ENCODE measurements around the gene GALNT17.

GALNT17 gene

GRCh38 chr7:71461572-71461971 is 329.6 kb downstream of the GALNT17 start:
- no peak overlapping the region for H3K9ac ChIP-seq (ENCODE audit: low read length)
- no peaks in the 10 kb centered on the region for H3K36me3 ChIP-seq (replicated peaks; ENCODE audit: low read depth, low read length)
- no peaks in the 10 kb centered on the region for H3K9me3 ChIP-seq (ENCODE audit: insufficient read depth, low read length)
- no peak overlapping the region for H3K27ac ChIP-seq (ENCODE audit: low read length)
- TF ChIP-seq EZH2phosphoT487 (IDR thresholded peaks at IDR 0.05; ENCODE audit: low read depth) (no peak), CTCF (IDR thresholded peaks at IDR 0.05; ENCODE audit: low read depth, low read length) (no peak)
- no peak overlapping the region for H3K4me3 ChIP-seq (ENCODE audit: low read length)
- H3K27me3 ChIP-seq (ENCODE audit: low read depth, low read length), result no peaks in the 10 kb centered on the region
- H2AFZ ChIP-seq (ENCODE audit: low read depth, low read length), result no peak overlapping the region
- no peaks in the 10 kb centered on the region for H3K4me1 ChIP-seq (ENCODE audit: low read length)
- no peaks in the 10 kb centered on the region for H3K79me2 ChIP-seq (ENCODE audit: low read length)
- no peaks in the 10 kb centered on the region for H4K20me1 ChIP-seq (ENCODE audit: insufficient read depth, low read length)
- no peak overlapping the region for H3K4me2 ChIP-seq (ENCODE audit: low read length)

- H3K9me3 ChIP-seq (ENCODE audit: insufficient read depth, low read length), result no peaks in the 10 kb centered on the region
- no peaks in the 10 kb centered on the region for H3K79me2 ChIP-seq (ENCODE audit: low read length)
- no peaks in the 10 kb centered on the region for H3K36me3 ChIP-seq (replicated peaks; ENCODE audit: low read depth, low read length)
- no peak overlapping the region for H3K27ac ChIP-seq (ENCODE audit: low read length)
- H3K9ac ChIP-seq (ENCODE audit: low read length), result no peak overlapping the region
- TF ChIP-seq CTCF (IDR thresholded peaks at IDR 0.05; ENCODE audit: low read depth, low read length) (no peak), EZH2phosphoT487 (IDR thresholded peaks at IDR 0.05; ENCODE audit: low read depth) (no peak)
- H3K27me3 ChIP-seq (ENCODE audit: low read depth, low read length), result no peaks in the 10 kb centered on the region
- no peak overlapping the region for H3K4me2 ChIP-seq (ENCODE audit: low read length)
- no peak overlapping the region for H2AFZ ChIP-seq (ENCODE audit: low read depth, low read length)
- H4K20me1 ChIP-seq (ENCODE audit: insufficient read depth, low read length), result no peaks in the 10 kb centered on the region
- H3K4me1 ChIP-seq (ENCODE audit: low read length), result no peaks in the 10 kb centered on the region
- no peak overlapping the region for H3K4me3 ChIP-seq (ENCODE audit: low read length)
Observed at GRCh38 chr7:71465741-71466189, 333.8 kb downstream of the GALNT17 start.

- Histone ChIP-seq H3K4me1 (ENCODE audit: low read length) (no peaks in the 10 kb centered on the region), H3K4me2 (ENCODE audit: low read length) (no peak overlapping the region), H4K20me1 (ENCODE audit: insufficient read depth, low read length) (no peaks in the 10 kb centered on the region), H3K36me3 (replicated peaks; ENCODE audit: low read depth, low read length) (no peaks in the 10 kb centered on the region), H3K79me2 (ENCODE audit: low read length) (no peaks in the 10 kb centered on the region), H3K9me3 (ENCODE audit: insufficient read depth, low read length) (no peaks in the 10 kb centered on the region), H2AFZ (ENCODE audit: low read depth, low read length) (no peak overlapping the region), H3K27ac (ENCODE audit: low read length) (no peak overlapping the region), H3K9ac (ENCODE audit: low read length) (no peak overlapping the region), H3K4me3 (ENCODE audit: low read length) (no peak overlapping the region), H3K27me3 (ENCODE audit: low read depth, low read length) (no peaks in the 10 kb centered on the region)
- TF ChIP-seq EZH2phosphoT487 (IDR thresholded peaks at IDR 0.05; ENCODE audit: low read depth) (no peak), CTCF (IDR thresholded peaks at IDR 0.05; ENCODE audit: low read depth, low read length) (no peak)
Observed at GRCh38 chr7:71466448-71467145, 334.7 kb downstream of the GALNT17 start.

GRCh38 chr7:71470326-71470725 is 338.4 kb downstream of the GALNT17 start:
- H3K27ac ChIP-seq (ENCODE audit: low read length), result no peak overlapping the region
- no peak overlapping the region for H2AFZ ChIP-seq (ENCODE audit: low read depth, low read length)
- no peaks in the 10 kb centered on the region for H3K9me3 ChIP-seq (ENCODE audit: insufficient read depth, low read length)
- H3K79me2 ChIP-seq (ENCODE audit: low read length), result no peaks in the 10 kb centered on the region
- no peaks in the 10 kb centered on the region for H3K36me3 ChIP-seq (replicated peaks; ENCODE audit: low read depth, low read length)
- H3K4me1 ChIP-seq (ENCODE audit: low read length), result no peaks in the 10 kb centered on the region
- no peaks in the 10 kb centered on the region for H3K27me3 ChIP-seq (ENCODE audit: low read depth, low read length)
- no peak overlapping the region for H3K4me3 ChIP-seq (ENCODE audit: low read length)
- H3K4me2 ChIP-seq (ENCODE audit: low read length), result no peak overlapping the region
- H4K20me1 ChIP-seq (ENCODE audit: insufficient read depth, low read length), result no peaks in the 10 kb centered on the region
- H3K9ac ChIP-seq (ENCODE audit: low read length), result no peak overlapping the region
- TF ChIP-seq CTCF (IDR thresholded peaks at IDR 0.05; ENCODE audit: low read depth, low read length) (no peak), EZH2phosphoT487 (IDR thresholded peaks at IDR 0.05; ENCODE audit: low read depth) (no peak)
